Stimulated activated CD8-positive, alpha-beta memory T cell treated with anti-CD3 and anti-CD28 coated beads, Interleukin-7, amount 100 ng/mL, for 1 hour (primary cell): ENCODE measurements around the gene NATD1.

Experiments used
- DNase-seq, 2 donors: peaks; one replicate each; pipeline ENCODE4 v3.0.0-alpha.2; 2020; ENCODE audit warnings: low read depth in 2 of 2

Gene NATD1

GRCh38 chr17:21214777-21215541 lies 38.3 kb downstream of the NATD1 start:
- no peak for DNase-seq

DNA sequence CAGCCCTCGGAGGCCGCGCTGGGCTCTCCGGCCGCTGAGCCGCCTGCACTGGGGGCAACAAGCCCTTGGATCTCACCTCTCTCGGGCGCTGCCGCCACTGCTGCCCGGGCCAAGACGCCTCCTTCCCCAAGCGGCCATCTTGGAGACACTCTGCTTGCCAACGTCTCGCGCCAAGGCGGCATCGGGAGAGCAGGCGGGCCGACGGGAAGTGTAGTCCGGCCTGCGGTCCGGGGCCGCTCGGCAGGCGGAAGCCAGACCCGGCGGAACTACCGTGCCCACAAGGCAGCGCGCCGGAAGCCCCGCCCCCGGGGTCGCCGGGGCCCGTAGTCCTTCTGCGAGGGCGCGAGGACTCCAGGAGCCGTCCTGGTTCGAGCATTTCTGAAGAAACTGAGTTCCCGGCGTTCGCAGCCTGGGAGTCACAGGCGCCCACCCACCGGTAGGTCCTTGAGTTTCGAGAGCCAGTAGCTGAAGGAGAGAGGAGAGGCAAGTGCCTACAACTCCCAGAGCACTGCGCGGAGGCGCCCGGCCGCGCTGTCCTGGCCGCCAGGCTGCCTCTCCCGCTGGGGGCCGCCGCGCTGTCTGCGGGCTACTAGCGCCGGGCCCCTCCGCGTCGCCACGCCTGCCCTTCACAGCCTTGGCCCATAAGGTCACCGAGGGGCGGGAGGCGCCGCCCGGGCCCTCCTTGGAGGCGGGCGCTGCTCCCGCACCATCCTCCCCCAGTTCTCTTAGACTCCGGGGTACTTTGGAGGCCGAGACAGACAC lies 39.0 kb downstream of the NATD1 start, which contains the start of gene TMEM11:
Gene TMEM11 (minus strand): TSS at position 147 of the 762 bp plus-strand sequence. CDS start 9 bp downstream, at position 138.
- peak; percentile 85 to 90 for DNase-seq

DNA sequence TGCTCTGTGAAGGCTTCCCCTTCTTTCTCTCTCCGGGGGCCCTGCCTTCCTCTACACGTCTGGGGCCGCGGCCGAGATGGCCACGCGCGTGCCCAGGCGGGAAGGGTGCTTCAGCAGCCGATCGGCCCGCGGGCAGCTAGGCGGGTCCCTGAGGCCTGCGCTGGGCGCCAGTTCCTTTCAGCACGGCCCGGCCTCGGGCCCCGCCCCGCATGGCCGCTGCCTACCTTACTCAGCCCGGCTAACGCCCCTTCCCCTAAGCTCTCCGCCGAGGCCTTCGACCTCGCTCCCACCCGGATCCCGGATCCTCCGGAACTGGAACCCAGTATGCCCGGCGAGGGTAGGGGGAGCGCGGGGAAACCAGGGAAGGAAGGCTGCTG lies 39.6 kb downstream of the NATD1 start:
- DNase-seq: peak; percentile 2 to 17

- DNase-seq: no peak
Measured at GRCh38 chr17:21212826-21213637, 40.2 kb downstream of the NATD1 start.

DNA sequence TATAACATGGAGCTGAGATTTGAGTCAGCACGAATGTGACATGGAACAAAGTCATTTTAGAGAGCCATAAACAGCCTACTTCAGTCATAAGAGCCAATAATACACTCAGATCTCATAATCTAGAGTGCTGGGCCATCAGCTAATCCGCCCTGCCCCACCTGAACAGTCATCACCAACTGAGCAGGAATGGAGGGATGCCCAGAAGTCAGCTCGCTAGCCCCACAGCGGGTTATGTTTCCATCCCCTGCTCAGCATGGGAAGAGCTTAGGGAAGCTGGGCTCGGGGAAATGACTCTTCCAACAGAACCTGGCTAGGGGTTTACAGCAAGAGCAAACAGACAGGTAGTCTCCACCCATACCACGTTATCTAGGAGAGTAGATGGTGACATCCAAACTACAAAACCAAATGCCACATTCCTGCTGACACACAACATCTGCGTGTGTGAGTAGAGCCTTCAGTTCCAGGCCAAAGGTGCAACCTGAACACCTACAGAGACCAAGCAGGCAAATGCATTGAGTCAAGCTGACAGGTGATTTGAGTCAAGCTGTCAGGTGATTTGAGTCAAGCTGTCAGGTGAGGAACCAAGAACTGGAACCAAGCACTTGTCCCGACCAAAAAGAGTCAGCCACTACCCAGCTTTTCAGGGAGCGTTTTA lies 41.3 kb downstream of the NATD1 start:
- DNase-seq: no peak

- no peak for DNase-seq
Measured at GRCh38 chr17:21210411-21211076, 42.7 kb downstream of the NATD1 start.

- DNase-seq: no peak
Measured at GRCh38 chr17:21209511-21210175, 43.6 kb downstream of the NATD1 start.

- no peak for DNase-seq
Measured at GRCh38 chr17:21208352-21208751, 44.9 kb downstream of the NATD1 start.

DNA sequence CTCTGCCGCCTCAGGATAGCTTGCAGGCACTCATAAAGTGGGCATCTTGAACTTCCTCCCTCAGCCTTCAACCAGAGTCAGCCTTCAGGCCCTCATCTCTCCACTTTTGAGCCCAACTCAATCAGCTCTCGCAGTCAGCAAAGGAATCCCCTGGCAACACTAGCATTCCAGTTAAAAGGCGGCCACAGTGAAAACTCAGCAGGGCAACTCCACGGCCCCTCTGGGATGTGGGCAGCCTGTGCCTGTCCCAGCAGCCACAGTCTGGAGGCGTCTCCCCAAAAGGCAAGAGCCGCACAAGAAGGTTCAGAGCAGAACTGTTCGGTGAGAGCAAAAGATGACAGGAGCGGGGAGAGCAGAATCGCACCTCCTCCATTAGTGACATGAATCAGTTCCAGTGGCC lies 48.3 kb downstream of the NATD1 start:
- DNase-seq: no peak

DNA sequence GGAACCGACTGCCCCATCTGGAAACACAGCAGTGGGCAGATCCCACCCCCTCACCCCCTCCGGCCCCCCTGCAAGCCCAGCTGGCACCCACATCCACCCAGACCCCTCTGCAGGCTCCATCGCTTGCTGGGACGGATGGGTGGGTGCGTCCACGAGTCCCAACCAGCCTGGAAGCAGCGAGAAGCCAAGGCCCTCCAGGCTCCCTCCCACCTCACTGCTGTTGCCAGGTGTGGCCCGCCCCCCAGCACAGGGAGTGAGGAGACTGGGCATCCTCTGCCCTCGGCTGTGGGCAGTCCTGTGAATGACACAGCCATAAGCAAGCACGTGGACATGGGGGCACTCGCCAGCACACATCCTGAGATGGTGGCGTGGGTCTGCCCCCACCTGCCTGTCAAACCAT lies 50.7 kb downstream of the NATD1 start:
- no peak for DNase-seq

- no peak for DNase-seq
Measured at GRCh38 chr17:21201874-21202273, 51.3 kb downstream of the NATD1 start.

- no peak for DNase-seq
Measured at GRCh38 chr17:21201298-21201595, 52.0 kb downstream of the NATD1 start.

- no peak for DNase-seq
Measured at GRCh38 chr17:21200590-21201297, 52.5 kb downstream of the NATD1 start.

GRCh38 chr17:21199856-21200255 lies 53.4 kb downstream of the NATD1 start:
- no peak for DNase-seq

- no peak for DNase-seq
Measured at GRCh38 chr17:21199311-21199710, 53.9 kb downstream of the NATD1 start.

- DNase-seq: no peak
Measured at GRCh38 chr17:21198411-21198810, 54.8 kb downstream of the NATD1 start.

GRCh38 chr17:21196126-21196525 lies 57.1 kb downstream of the NATD1 start:
- DNase-seq: no peak

GRCh38 chr17:21194703-21195102 lies 58.5 kb downstream of the NATD1 start:
- no peak for DNase-seq

DNA sequence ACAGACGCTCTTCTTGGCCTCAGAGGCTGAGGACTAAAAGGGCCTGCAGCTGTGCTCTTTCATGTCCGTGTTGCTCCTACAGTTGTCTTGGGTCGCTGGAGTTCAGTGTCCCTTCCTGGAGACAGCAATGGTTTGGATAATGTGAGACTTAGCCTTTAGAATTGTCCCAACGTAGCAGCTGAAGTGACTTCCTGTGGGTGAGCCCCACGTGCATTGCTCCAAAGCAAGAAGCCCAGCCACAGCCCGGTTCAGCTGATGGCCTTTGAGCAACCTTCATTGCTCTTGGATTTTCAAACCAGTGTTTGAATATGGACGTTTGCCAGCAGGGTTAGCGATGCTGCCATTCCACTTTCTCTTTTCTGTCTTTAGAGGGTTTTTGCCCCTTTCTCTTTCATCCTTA lies 59.0 kb downstream of the NATD1 start:
- DNase-seq: no peak

- no peak for DNase-seq
Measured at GRCh38 chr17:21193031-21193430, 60.2 kb downstream of the NATD1 start.
